NB4 (cell line): ENCODE results near the gene NANOS2.
A peak's percentile ranks its signal among the peaks of the same experiment; 100 is the strongest.

ENCODE experiments used
- DNase-seq: peaks from one replicate; pipeline ENCODE4 v3.0.0; 2010; ENCODE audit warnings: low read depth
- H3K4me3 ChIP-seq: one replicate; pipeline ENCODE4 v1.5.1; 2011; ENCODE audit warnings: mild to moderate bottlenecking, low read depth, low read length, moderate library complexity
- MYC ChIP-seq: IDR thresholded peaks from 2 replicates; pipeline ENCODE4 v1.6.1; 2011; ENCODE audit warnings: low read depth, low read length
- POLR2A ChIP-seq: IDR thresholded peaks from 2 replicates; pipeline ENCODE4 v1.6.1; 2011; ENCODE audit warnings: mild to moderate bottlenecking; ENCODE audit not compliant: insufficient read length; ENCODE audit errors: extremely low read depth
- TF ChIP-seq, protein P1 (sequence below): IDR thresholded peaks from one replicate; pipeline ENCODE4 v1.5.1; 2012; ENCODE audit warnings: low read depth, low read length
- TF ChIP-seq, protein P2 (sequence below): IDR thresholded peaks from 2 replicates; pipeline ENCODE4 v1.6.1; 2011; ENCODE audit warnings: low read depth, low read length

NANOS2 gene

DNA sequence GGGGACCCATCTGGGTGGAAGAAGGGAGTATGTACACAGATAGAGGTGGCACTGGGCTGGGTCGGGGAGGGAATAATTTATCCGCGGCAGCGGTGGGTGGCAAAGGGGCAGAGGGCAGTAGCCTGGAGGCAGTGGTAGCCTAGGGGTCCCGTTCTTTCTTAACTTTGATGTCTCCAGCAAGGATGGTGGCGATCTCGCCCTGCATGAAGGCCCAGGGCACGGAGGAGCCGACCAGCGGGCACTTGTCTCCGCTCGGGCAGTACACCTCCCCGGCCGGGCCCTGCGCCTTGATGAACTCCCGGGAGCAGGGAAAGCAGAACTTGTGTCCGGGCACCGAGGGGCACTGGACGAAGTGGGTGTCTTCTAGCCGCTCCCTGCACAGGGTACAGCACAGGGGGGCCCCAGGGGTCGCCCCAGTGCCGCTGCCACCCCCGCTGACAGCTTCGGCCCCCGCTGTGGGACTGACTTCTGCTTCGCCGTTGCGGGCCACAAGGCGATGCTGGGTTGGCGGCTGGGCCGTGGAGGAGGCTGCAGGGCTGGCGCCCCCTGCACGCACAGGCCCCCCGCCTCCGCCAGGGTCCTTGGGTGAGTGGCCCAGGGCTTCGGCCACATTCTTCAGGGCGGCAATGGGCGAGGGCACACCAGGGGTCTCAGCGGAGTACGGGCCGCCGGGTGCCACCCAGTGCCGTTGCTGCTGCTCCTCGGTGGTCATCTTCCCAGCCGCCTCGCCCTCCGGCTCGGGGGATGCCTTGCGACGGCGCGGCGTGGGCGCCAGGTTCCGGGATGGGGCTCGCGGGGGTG is 30.5 kb downstream of the NANOS2 start:
- H3K4me3 ChIP-seq: peak overlapping the region; percentile 40
- no peak for DNase-seq
- TF ChIP-seq, protein P1, sequence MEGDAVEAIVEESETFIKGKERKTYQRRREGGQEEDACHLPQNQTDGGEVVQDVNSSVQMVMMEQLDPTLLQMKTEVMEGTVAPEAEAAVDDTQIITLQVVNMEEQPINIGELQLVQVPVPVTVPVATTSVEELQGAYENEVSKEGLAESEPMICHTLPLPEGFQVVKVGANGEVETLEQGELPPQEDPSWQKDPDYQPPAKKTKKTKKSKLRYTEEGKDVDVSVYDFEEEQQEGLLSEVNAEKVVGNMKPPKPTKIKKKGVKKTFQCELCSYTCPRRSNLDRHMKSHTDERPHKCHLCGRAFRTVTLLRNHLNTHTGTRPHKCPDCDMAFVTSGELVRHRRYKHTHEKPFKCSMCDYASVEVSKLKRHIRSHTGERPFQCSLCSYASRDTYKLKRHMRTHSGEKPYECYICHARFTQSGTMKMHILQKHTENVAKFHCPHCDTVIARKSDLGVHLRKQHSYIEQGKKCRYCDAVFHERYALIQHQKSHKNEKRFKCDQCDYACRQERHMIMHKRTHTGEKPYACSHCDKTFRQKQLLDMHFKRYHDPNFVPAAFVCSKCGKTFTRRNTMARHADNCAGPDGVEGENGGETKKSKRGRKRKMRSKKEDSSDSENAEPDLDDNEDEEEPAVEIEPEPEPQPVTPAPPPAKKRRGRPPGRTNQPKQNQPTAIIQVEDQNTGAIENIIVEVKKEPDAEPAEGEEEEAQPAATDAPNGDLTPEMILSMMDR: no peak
- TF ChIP-seq, protein P2, sequence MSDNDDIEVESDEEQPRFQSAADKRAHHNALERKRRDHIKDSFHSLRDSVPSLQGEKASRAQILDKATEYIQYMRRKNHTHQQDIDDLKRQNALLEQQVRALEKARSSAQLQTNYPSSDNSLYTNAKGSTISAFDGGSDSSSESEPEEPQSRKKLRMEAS: no peak
- no peak for TF ChIP-seq POLR2A
- no peak for TF ChIP-seq MYC

DNA sequence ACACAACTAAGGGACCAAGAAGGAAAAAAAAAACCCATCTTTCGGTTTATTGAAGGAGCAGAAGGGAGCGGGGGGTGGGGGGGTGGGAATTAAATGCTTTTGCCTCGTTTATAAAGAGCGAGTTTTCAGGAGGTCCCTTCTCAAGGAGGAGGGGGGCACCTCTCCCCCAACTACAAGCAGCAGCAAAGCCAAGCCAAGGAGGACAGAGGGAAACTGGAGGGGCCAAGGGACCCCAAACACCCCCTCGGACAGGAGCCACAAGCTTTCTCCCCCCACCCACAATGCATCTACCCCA is 31.0 kb downstream of the NANOS2 start:
- no peak for DNase-seq
- TF ChIP-seq, protein P2: no peak
- TF ChIP-seq POLR2A (no peak), MYC (no peak)
- TF ChIP-seq, protein P1: no peak
- peak overlapping the region; percentile 40 for H3K4me3 ChIP-seq

DNA sequence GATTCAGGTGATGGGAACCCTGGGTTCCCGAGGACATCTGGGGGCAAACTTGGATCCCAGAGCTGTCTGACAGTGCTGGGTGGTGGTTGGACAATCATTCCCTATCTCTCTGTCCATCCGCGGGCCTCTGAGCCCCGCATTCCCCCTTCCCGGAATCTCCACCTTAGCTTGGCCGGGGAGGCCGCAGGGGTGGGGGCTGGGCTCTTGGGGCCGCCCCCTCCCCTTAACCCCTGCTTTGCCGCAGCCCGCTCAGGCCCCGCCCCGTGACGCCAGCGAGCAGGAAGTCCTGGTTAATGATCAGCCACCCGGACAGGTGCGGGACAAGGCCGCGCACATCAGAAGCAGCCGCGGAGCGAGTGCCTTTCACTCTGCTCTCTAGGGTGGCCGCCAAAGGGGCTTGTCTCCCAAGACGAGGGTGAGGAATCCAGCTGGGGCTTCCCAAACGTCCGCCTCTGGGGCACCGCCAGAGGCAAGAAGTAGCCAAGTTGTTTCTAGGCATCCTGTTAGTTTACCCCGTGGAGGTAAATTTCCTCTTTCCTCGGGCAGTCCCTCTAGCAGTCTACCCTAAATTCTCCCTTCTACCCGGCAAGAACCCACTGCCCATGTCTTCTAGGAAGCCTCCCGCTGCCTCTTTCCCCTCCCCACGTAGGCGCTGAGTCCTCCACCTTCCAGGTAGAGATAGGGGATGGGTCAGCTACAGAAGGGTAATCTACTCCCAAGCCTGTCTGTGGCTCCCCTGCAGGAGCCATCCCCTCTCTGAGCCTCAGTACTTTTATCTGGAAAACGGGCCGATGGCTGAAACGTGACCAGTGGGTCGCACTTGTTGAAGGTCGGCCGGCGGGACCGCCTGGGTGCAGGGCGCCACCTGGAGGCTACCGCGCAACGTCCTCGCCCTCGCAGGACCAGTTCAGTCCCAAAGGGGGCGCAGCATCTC is 31.7 kb downstream of the NANOS2 start:
- peak; percentile 98 for DNase-seq
- TF ChIP-seq, protein P1: peak; percentile 100
- no peak for TF ChIP-seq POLR2A
- TF ChIP-seq, protein P2: peak; percentile 88
- H3K4me3 ChIP-seq: peak overlapping the region; percentile 16

DNA sequence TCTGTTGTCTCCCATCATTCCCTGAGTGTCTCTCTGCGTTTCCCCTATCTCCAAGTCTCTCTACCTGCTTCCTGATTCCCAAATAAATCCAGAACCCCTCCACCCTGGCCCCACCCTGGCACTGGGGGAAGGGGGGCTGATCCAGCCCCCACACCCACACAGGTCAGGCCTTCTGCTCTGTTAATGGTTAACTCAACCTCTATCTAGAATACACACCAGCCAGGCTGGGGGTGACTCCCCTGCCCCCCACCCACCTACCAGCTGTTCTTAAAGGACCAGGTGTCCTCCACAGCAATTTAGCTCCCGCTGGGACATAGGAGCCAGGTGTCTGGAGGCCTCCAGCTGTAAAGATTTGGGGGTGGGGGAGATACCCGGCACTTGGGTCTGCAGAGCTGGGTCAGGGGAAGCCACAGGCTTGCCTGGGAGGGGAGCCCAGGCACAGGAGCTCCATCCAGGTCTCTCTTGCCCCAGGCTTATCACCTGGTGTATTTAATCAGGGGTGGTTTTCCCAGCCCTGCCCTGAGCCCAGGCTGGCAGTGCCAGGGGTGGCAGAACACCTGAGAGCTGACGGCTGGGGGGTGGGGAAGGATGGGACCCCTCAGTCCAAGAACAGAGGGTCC is 32.6 kb downstream of the NANOS2 start:
- no peak for DNase-seq
- no peak overlapping the region for H3K4me3 ChIP-seq
- TF ChIP-seq, protein P2: no peak
- TF ChIP-seq MYC (no peak), POLR2A (no peak)
- TF ChIP-seq, protein P1: no peak

DNA sequence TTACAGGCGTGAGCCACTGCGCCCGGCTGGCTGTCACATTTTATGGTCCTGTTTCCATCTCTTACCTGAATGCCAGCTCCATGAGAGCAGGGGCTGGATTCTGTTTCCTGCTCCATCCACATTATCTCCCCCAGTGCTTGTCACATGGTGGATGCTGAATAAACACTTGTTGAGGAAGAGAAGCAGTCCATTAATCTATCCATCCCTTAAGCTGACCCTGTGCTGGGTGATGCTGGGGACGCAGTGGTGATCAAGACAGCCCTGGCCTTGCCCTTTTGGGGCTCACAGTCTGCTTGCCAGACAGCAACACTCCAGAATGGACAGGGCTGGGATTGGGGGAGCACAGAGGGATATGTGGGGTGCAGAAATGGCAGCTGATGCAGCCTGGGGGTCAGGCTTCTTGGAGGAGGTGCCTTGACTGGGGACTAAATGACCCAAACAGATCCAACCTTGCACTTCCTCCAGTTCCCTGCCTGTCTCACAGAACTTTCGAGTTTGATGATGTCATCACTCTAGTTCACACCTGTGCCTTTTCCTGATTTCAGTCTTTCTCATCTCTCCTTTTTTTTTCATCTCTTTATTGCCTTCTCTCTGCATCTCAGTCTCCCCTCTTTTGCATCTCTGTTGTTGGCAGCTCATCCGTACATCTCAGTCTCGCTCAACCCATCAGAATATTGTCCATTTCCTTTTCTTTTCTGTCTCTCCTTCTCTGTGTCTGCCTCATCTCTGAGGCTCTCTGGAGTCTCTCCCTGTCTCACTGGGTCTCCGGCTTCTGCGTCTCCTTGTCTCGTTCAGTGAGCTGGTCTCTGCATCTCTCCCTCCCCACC is 33.3 kb downstream of the NANOS2 start:
- TF ChIP-seq, protein P2: no peak
- TF ChIP-seq POLR2A (no peak), MYC (no peak)
- TF ChIP-seq, protein P1: no peak
- no peak for DNase-seq
- no peak overlapping the region for H3K4me3 ChIP-seq
